Activated CD8-positive, alpha-beta memory T cell treated with anti-CD3 and anti-CD28 coated beads, Interleukin-2, amount 50 U/mL, for 1 hour (primary cell): ENCODE data around the gene TSC1.

ENCODE experiments used
- DNase-seq: peaks from one replicate; pipeline ENCODE4 v3.0.0-alpha.2; 2020; ENCODE audit errors: extremely low read depth

The TSC1 gene

DNA sequence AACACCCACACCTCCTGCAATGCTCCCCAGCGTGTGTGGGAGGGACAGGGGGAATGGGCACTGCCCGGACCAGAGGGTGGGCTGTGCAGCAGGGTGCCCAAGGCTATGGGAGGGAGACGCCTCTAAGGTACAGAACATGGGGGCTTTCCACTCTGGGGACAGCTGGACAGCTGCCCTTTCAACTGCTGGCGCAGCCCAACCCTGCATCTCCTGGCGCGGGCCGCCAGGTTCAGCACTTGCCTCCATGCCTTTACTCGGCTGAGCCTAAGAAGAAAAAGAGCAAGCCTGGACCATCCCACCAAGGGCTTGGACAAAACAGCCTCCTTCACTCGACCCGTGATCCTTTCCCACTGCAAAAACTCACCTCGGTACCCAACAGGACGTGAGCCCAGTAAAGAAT lies 81.3 kb downstream of the TSC1 start:
- DNase-seq = no peak

DNA sequence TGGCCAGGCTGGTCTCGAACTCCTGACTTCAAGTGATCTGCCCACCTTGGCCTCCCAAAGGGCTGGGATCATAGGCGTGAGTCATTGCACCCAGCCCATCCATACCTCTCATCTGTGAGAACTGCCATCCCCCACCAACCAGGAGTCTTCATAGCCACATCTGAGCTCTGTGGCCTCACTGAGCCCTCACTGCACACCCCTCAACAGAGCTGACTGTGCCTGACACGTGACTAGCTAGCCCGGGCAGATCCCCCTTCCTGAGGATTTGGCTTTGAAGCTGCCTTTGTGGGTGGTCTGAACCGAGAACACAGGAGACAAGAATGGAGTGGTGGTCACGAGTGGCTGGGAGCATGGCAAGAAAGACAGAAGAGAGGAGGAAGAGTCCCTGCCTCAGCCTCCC lies 81.9 kb downstream of the TSC1 start:
- DNase-seq = no peak

DNA sequence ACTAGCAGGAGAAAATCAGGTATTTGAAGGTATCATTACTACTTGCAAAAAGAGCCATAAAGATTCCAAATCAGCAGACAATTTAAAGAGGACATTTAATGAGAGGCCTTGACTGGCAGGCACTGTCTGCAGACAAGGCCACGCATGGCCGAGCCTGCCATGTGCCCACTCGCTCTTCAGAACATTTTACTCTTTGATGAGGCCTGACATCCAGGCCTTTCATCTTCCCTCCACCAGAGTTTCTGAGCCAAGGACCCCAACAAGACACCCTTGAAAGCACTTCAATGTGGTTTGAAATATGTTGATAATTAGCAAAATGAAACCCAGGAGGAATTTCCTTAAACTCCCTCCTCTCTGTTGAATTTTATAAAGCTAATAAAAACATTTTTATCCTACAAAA lies 82.8 kb downstream of the TSC1 start:
- DNase-seq = no peak

DNA sequence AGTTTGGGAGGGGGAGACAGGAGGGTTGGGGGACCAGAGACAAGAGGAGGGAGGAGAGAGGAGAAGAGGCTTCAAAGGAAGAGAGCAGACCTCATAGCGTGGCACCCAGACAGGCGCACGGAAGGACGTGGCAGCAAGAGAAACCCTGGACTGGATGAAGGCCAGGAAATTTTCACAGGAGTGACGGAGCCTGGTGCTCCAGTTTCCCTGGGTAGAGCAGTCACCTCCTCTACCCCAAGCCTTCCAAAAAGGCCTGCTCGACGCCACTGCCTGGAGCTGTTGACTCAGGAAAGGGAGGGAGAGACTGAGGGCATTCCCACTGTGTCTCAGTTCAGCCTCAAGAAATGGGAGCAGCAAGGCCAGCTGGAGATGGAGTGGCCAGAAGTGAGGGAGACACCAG lies 85.7 kb downstream of the TSC1 start:
- no peak for DNase-seq

DNA sequence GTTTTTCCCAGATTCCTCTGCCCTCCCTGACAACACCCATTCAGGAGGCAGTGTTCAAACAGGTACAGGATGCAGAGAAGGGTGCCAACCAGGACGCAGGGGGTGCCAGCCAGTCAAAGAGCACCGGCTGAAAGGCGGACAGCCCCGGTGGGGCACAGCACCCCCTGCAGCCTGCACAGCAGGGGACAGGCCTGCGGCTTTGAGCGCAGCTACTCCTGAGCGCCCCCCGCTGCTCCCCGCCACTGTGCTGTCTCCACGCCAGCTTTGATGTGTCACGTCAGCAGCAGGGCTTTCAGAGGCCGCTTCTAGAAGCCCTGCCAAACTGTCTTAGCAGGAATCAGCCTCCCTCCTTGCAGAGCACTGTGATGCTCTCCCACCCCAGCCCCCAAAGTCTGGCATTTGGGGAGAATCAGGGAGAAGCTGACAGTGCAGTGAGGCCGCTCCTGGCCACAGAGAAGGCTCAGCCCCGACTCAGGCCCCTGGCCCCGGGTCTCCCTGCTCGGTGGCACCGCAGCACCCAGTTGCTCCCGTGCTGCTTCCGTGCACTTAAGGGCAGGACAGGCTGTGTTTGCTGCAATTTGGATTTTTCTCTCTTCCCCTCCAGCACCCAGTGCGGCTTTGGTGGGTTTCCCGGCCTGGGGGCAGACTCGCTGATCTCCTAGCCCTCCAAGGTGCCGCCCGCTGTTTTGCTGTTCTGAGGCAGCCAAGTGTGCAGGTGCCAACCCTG lies 86.6 kb downstream of the TSC1 start:
- DNase-seq = no peak

DNA sequence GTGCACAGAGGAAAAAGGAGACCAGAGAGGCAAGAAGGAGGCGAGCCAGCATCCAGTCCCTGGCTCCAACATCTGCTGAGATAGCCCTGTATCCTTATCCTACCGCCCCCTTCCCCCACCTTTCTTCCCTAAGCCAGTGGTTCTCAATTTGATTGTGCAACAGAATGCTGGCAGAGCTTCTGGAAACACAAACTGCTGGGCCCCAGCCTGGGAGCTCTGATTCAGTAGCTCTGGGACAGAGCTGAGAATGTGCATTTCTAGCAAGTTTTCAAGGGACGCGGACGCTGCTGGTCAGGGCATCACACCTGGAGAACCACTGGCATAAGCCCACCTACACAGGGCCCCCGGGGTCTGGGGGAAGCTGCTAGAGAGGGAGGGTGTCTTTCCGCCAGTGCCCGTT lies 87.4 kb downstream of the TSC1 start:
- DNase-seq = no peak

DNA sequence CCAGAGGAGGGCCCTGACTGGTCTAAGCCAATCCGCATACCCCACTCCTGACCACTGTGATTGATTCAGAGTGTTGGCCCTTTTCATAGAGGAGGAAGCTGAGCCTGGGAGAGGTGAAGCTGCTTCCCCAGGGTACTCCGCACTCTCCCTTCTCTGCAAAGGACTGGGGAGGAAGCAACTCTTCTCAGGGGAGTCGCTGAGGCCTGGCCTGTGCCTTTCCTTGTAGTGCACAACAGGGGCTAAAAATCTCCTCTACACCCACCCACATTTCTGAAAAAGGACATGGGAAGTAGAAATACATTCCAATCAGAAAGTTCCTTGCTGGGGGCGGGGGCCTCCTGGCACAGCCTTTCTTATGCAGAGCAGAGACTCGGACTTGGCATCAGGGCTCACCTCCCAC lies 88.5 kb downstream of the TSC1 start:
- DNase-seq = no peak

DNA sequence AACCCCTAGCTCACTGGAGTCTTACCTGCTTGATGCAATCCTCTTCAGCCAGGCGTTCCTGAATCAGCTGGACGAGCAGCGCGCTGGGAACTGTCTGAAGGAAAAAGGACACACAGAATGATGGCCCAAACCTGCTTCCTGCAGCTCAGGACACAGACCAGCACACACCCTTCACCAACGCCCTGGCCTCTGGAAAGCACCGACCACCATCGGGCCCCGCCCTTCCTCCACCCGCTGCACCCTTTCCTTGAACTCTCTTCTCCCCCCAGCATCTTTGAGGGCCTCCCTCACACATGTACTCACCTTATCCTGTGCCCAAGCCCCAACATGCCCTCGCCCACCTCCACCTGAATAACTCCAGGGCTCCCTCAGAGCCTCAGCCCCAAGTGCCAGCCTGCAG lies 89.6 kb downstream of the TSC1 start:
- DNase-seq = no peak

DNA sequence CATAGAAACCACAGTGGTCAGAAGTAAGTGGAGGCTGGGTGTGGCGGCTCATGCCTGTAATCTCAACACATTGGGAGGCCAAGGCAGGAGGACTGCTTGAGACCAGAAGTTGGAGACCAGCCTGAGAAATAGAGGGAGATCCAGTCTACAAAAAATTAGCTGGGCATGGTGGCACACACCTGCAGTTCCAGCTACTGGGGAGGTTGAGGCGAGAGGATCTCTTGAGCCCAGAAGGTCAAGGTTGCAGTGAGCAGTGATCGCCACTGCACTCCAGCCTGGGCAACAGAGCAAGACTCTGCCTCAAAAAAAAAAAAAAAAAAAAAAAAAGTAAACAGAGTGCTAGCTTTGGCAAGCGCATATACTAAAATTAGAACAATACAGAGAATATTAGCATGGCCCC lies 90.9 kb downstream of the TSC1 start:
- DNase-seq = no peak

DNA sequence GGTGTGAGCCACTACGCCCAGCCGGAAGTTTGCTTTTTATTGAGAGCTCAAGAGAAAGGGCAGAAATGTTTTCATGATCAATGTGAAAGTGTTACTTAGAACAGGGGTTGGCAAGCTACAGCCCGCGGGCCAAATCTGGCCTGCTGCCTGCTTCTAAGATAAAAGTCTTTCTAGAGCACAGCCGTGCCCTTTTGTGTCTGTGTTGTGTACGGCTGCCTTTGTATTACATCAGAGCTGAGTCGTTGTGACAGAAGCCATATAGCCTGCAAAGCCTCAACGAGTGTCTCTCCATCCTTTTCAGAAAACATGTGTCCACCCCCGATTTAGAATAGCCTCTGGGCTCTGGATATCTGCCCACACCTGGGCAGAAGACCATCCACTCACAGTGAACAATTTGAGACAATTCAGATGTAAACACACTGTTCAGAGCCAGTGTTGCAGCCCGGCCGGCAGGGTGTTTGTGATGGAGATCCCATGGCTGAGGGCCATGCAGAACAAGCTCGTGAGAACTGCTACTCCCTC lies 95.2 kb downstream of the TSC1 start:
- DNase-seq = no peak

DNA sequence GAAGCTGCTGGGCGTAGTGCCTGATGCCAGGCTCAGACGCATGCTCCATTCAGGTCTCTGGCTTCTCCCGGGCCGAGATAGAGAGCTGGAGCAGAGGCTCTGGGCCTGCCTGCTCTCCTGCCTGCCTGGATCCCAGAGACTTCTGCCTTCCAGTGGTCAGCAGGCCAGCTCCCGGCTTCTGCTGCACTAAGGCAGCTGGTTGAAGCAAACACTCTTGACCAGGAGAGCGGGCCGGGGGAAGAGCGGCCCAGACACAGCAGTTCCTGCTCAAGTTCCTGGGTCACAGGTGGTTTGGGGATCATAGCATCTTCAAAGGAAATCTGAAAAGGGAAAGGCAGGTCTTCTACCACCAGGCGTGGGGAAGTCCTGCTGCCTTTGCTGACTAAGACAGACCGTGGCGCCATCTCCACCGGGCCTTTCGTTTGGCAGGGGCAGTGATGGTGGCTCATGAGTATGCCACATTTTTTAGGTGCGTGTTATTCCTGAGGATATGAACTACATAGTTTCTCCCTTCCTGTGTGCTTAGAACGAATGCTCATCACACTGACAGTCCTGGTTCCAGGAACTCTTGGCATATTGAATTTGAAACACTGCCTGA lies 97.4 kb downstream of the TSC1 start:
- no peak for DNase-seq

DNA sequence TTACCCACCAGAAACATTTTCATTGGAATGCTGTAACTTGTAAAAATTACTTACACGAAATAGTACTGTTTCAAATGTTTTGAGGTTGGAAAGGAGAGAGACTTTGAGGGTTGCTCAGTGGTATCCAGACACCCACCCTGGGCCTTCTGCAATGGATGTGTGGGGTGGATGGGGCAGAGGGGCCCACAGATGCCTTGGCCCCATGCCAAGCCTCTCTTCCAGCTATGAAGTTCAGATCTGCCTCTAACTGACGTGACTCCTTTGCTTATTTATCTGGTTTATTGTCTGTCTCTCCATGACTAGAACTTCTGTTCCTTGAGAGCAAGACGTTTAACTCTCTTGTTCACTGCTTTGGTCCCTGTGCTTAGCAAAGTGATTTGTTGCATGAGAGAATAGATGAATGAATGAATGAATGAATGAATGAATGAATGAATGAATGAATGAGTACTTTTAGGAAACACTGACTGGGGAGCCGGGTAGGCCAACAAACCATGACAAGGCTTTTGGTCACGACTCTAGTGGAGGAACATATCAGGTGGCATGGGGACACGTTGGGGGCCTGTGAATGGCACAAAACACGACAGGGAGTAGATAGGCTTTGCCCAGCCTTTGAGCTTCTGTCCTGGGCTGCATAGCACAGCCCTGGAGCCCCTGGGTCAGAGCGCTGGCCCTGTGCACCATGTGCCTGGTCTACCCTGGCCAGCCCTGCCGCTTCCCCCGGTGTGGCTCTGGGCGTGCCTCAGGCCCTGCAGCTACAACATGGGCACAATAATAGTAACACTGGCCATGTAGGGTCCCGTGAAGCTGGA lies 98.1 kb downstream of the TSC1 start:
- DNase-seq = no peak

DNA sequence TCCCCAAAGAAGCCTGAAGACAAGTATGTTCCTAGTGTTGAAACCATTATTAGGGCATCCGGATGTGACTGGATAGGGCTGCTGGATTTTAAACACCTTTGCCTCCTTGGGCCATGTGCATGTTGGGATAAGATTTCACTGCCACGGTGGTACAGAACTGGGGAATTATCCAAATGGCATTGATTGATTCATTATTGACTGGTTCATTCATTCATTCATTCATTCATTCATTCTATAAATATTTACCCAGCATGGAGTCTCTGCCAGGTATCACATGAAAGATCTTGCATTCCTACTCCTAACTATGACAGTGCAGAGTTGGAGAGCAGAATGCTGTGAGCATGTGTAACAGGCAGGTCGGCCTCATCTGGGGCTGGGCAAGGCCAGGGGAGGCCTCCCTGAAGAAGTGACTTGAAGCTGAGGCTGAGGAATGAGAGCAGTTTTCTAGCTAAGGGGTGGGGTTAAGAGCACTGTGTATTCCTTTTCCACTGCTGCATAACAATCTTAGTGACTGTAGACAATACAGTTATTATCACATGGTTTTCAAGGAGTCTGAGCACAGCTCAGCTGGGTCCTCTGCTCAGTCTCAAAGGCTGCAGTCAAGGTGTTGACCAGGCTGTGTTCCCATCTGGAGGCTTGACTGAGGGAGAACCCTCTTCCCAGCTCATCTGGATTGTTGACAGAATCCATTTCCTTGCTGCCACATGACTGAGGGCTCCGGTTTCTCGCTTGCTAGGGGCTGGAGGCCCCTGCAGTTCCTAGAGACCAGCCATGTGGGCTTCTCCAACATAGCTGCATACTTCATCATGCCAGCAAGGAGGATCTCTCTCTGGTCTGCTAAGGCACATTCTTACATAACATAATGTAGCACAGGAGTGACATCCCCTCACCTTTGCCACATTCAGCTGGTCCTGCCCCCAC lies 102.0 kb downstream of the TSC1 start:
- DNase-seq = no peak
